ENCODE results near the gene ENTPD8.
A peak's percentile ranks its signal among the peaks of the same experiment; 100 is the strongest.

The ENTPD8 gene
- total RNA-seq: 0 to 0.20 reads per million in 2 donors

- DNase-seq: no peak
Measured at GRCh38 chr9:137441289-137441934, at the start of gene ENTPD8. Gene ENTPD8, minus strand, starts transcription at chr9:137441357. Its CDS starts 3,072 bp downstream, at chr9:137438285.

GRCh38 chr9:137490532-137491186, 49.5 kb upstream of the ENTPD8 start:
- no peak for DNase-seq

GRCh38 chr9:137488906-137489305, 47.7 kb upstream of the ENTPD8 start:
- DNase-seq: no peak

GRCh38 chr9:137488327-137488653, 47.1 kb upstream of the ENTPD8 start:
- no peak for DNase-seq

- DNase-seq: no peak
Measured at GRCh38 chr9:137487454-137488326, 46.5 kb upstream of the ENTPD8 start.

GRCh38 chr9:137486545-137487453, 45.6 kb upstream of the ENTPD8 start:
- DNase-seq: no peak

- no peak for DNase-seq
Measured at GRCh38 chr9:137486141-137486490, 45.0 kb upstream of the ENTPD8 start.

GRCh38 chr9:137485343-137486140, 44.4 kb upstream of the ENTPD8 start:
- no peak for DNase-seq

- DNase-seq: no peak
Measured at GRCh38 chr9:137484551-137485315, 43.6 kb upstream of the ENTPD8 start.

- peak in 1 of 5 experiments; percentile 15 for DNase-seq
Measured at GRCh38 chr9:137482094-137482781, 41.1 kb upstream of the ENTPD8 start.

GRCh38 chr9:137480686-137481683, 39.8 kb upstream of the ENTPD8 start:
- no peak for DNase-seq

- no peak for DNase-seq
Measured at GRCh38 chr9:137479892-137480685, 38.9 kb upstream of the ENTPD8 start.

- no peak for DNase-seq
Measured at GRCh38 chr9:137478962-137479861, 38.1 kb upstream of the ENTPD8 start.

GRCh38 chr9:137478613-137478961, 37.4 kb upstream of the ENTPD8 start:
- DNase-seq: no peak

GRCh38 chr9:137477778-137478612, 36.8 kb upstream of the ENTPD8 start:
- DNase-seq: no peak

GRCh38 chr9:137476856-137477255, 35.7 kb upstream of the ENTPD8 start:
- DNase-seq: no peak
